WERI-Rb-1 (cell line): Measurements from ENCODE around the gene RIT2.

Source experiments
- DNase-seq: peaks from one replicate; pipeline ENCODE4 v3.0.0-alpha.2; 2020
- H3K27ac ChIP-seq: fragments of 250-450 bp; sonication (Bioruptor Pico); 2 replicates; pipeline ENCODE4 v1.5.1; 2020; ENCODE audit warnings: mild to moderate bottlenecking, moderate library complexity
- H3K27me3 ChIP-seq: fragments of 250-450 bp; sonication (Bioruptor Pico); 2 replicates; pipeline ENCODE4 v1.5.1; 2021; ENCODE audit warnings: mild to moderate bottlenecking, low read depth, moderate library complexity; ENCODE audit not compliant: insufficient read depth, severe bottlenecking
- H3K36me3 ChIP-seq: fragments of 250-450 bp; sonication (Bioruptor Pico); 2 replicates; pipeline ENCODE4 v1.5.1; 2020; ENCODE audit warnings: mild to moderate bottlenecking, moderate library complexity
- H3K4me3 ChIP-seq: 2 replicates; pipeline ENCODE4 v1.5.1; 2011; ENCODE audit warnings: low read depth, mild to moderate bottlenecking, control low read depth, low read length
- H3K9me3 ChIP-seq: fragments of 250-450 bp; sonication (Bioruptor Pico); 2 replicates; pipeline ENCODE4 v1.5.1; 2021; ENCODE audit warnings: mild to moderate bottlenecking, moderate library complexity; ENCODE audit not compliant: severe bottlenecking
- TF ChIP-seq, protein P1 (sequence below): IDR thresholded peaks from 2 replicates; pipeline ENCODE4 v1.5.1; 2011; ENCODE audit warnings: low read depth, mild to moderate bottlenecking, control low read depth, inconsistent platforms, low read length

RIT2 gene

DNA sequence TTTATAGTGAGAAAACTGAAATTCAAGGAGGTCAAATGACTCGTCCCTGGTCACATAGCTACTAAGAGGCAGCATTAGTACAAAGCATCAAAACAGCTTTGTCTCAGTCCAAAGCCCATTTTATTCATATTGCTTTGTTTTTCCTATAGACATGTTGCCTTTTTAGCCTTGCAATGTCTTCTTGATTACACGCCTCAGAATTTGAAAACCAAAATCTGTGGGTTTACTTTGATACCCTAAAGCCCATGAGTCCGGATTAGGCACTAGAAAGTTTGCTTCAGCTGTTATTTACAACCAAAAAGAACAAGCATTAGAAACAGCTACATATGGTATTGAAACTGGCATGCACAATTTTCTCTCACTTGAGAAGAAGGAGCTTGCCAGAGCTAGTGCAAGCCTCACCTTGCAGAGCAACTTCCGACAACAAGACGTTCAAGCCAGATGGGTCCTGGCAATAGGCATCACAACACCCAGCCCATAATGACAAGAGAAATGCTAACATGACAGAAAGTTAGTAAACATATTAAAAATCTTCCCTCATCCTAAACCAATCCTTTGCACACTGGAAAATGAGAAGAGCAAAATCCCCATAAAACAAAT is 276.8 kb downstream of the RIT2 start:
- no peak for DNase-seq
- Histone ChIP-seq H3K27ac (no peak overlapping the region), H3K36me3 (no peaks in the 10 kb centered on the region), H3K4me3 (no peak overlapping the region), H3K9me3 (no peaks in the 10 kb centered on the region), H3K27me3 (no peaks in the 10 kb centered on the region)
- TF ChIP-seq, protein P1, sequence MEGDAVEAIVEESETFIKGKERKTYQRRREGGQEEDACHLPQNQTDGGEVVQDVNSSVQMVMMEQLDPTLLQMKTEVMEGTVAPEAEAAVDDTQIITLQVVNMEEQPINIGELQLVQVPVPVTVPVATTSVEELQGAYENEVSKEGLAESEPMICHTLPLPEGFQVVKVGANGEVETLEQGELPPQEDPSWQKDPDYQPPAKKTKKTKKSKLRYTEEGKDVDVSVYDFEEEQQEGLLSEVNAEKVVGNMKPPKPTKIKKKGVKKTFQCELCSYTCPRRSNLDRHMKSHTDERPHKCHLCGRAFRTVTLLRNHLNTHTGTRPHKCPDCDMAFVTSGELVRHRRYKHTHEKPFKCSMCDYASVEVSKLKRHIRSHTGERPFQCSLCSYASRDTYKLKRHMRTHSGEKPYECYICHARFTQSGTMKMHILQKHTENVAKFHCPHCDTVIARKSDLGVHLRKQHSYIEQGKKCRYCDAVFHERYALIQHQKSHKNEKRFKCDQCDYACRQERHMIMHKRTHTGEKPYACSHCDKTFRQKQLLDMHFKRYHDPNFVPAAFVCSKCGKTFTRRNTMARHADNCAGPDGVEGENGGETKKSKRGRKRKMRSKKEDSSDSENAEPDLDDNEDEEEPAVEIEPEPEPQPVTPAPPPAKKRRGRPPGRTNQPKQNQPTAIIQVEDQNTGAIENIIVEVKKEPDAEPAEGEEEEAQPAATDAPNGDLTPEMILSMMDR = no peak

DNA sequence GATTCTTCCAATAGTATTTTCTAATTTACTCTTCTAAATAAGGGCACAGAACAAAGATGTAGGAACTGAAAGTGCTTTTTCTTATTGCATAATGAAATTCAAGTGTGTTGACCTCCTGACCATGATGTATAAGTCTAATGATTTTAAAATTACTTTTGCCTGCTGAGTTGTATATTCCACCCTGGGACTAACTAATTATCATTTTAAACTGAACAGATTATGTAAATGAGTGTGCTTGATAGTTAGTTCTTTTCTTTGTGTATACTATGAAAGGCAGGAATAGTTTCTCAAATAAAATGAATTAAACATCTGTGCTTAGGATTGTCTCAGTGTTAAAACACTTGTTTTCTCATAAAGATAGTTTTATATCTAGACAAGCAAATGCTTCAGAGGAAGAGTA is 284.5 kb downstream of the RIT2 start:
- no peaks in the 10 kb centered on the region for H3K36me3 ChIP-seq
- H3K27ac ChIP-seq = no peak overlapping the region
- H3K9me3 ChIP-seq = no peaks in the 10 kb centered on the region
- TF ChIP-seq, protein P1 = no peak
- DNase-seq = no peak
- no peaks in the 10 kb centered on the region for H3K27me3 ChIP-seq
- H3K4me3 ChIP-seq = no peak overlapping the region

DNA sequence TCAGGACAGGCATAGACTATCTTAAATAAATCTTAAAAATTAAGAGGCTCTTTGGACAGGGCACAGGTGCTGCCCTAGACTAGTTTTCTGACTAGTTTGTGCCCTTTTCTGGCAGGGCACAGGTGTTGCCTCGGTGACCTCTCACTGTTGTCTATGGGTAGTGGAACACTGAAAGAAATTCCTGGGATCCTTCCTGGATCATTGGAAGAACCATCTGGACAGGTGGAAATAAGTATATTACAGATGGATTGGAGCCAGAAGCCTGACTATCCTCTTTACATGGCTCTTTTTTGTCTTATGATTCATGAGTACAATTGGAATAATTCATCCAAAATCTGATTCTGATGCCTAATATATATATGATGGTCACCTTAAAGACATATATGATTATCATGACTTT is 286.6 kb downstream of the RIT2 start:
- Histone ChIP-seq H3K36me3 (no peaks in the 10 kb centered on the region), H3K27me3 (no peaks in the 10 kb centered on the region), H3K27ac (no peak overlapping the region), H3K9me3 (no peaks in the 10 kb centered on the region), H3K4me3 (no peak overlapping the region)
- TF ChIP-seq, protein P1 = no peak
- DNase-seq = no peak

DNA sequence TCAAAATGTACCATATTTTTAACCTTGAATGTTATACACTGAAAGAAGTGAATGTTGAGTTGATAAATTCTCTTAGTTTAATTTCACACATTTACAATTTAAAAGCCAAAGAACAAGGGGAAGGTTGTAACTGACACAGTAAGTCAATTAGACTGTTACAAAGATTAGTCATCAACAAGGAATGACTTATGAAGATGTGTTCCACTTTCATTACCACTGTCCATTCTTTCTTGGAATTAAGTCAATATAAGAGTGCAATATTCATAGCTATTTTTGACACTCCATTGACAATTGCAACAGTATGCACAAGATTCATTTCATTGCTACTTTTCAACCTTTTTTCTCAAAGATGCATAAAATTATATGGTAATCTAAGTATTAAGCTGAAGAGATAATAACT is 291.3 kb downstream of the RIT2 start:
- no peak for DNase-seq
- Histone ChIP-seq H3K4me3 (no peak overlapping the region), H3K9me3 (no peaks in the 10 kb centered on the region), H3K27me3 (no peaks in the 10 kb centered on the region), H3K36me3 (no peaks in the 10 kb centered on the region), H3K27ac (no peak overlapping the region)
- TF ChIP-seq, protein P1 = no peak

DNA sequence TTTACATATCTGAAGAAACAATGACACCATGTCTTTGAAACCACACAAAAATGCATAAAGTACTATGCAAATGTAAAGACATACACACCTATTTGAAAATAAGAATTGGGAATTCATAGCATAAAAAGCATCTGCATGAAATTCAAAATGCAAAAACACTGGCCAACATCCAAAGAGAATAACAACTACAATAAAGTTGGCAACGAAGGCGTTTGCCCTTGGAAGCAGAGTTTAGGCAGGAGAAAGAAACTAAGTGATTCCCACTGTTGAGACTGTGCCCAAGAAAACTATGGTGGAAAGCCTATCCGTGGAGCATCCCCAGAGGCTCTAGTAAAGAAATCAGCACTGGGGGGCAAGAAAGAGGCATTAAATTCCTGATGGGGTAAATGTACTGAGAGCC is 292.8 kb downstream of the RIT2 start:
- no peaks in the 10 kb centered on the region for H3K36me3 ChIP-seq
- no peaks in the 10 kb centered on the region for H3K27me3 ChIP-seq

DNA sequence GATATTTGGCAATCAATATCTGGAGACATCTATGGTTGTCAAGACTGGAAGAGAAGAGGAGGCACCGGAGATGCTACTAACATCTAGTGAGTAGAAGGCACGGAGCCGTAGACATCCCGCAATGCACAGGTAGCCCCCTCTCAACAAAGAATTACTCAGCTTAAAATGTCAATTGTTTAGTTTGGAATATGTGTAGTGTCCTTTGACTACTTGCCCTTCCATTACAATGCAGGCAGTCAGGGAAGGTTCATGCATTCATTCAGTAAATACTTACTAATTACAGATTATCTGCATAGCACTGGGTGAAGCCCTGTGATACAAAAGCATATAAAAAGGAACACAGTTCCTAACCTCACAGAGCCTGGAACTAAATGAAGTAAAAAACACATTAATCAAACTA is 294.0 kb downstream of the RIT2 start:
- Histone ChIP-seq H3K27ac (no peak overlapping the region), H3K27me3 (no peaks in the 10 kb centered on the region), H3K36me3 (no peaks in the 10 kb centered on the region), H3K4me3 (no peak overlapping the region), H3K9me3 (no peaks in the 10 kb centered on the region)
- no peak for DNase-seq
- TF ChIP-seq, protein P1 = no peak

More for the DNA sequence above, 292.8 kb downstream of the RIT2 start:
- no peaks in the 10 kb centered on the region for H3K9me3 ChIP-seq
- DNase-seq = no peak
- no peak overlapping the region for H3K4me3 ChIP-seq
- TF ChIP-seq, protein P1 = no peak
- no peak overlapping the region for H3K27ac ChIP-seq
